Activated CD4-positive, CD25-positive, alpha-beta regulatory T cell treated with anti-CD3 and anti-CD28 coated beads, Interleukin-2, amount 50 U/mL, for 16 hours (primary cell): ENCODE measurements around the gene SMCHD1.
"Not testable (repeated sequence)": the region's sequence is repeated elsewhere in the genome, so short reads cannot be mapped to it uniquely, and the experiment has no call there.

Experiments
- DNase-seq: peaks from one replicate; pipeline ENCODE4 v3.0.0-alpha.2; 2020; ENCODE audit warnings: low read depth, low spot score

The SMCHD1 gene

GRCh38 chr18:2852460-2852859, 196.9 kb downstream of the SMCHD1 start:
- not testable (repeated sequence) for DNase-seq

- no peak for DNase-seq
Measured at GRCh38 chr18:2853173-2853925, 197.8 kb downstream of the SMCHD1 start.

- DNase-seq: no peak
Measured at GRCh38 chr18:2853926-2854664, 198.6 kb downstream of the SMCHD1 start.
